COLO668 (cell line): Measurements from ENCODE around the gene PAPSS1.
"Not testable (repeated sequence)": the region's sequence is repeated elsewhere in the genome, so short reads cannot be mapped to it uniquely, and the experiment has no call there.

ENCODE experiments used
- DNase-seq: peaks from one replicate; lab custom pipeline; 2025; ENCODE audit not compliant: unreplicated experiment; lab: John Stamatoyannopoulos, UW

PAPSS1 gene

DNA sequence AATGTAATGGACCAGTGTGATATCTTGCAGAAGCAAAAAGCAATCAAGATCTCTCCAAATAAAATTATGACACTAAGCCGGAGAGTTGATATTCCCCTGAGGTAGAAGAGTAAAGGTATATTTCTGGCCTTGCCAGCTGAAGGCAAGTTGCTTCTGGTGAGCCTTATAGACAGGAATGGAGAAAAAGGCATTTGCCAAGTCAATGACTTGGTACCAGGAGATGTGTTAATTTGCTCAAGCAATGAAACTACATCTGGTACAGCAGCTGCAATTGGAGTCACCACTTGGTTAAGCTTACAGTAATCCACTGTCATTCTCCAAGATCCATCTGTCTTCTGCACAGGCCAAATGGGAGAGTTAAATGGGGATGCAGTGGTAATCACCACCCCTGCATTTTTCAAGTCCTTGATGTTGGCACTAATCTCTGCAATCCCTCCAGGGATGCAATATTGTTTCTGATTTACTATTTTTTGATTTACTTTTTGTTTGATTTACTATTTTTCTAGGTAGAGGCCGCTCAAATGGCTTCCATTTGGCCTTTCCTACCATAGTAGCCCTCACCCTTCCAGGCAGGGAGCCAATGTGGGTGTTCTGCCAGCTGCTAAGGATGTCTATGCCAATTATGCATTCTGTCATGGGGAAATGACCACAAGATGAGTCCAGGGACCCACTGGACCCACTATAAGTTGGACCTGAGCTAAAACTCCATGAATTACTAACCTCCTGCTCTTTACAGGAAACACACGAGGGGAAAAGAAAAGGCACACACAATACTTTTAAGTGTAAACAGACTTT lies 6.3 kb upstream of the PAPSS1 start:
- not testable (repeated sequence) for DNase-seq

DNA sequence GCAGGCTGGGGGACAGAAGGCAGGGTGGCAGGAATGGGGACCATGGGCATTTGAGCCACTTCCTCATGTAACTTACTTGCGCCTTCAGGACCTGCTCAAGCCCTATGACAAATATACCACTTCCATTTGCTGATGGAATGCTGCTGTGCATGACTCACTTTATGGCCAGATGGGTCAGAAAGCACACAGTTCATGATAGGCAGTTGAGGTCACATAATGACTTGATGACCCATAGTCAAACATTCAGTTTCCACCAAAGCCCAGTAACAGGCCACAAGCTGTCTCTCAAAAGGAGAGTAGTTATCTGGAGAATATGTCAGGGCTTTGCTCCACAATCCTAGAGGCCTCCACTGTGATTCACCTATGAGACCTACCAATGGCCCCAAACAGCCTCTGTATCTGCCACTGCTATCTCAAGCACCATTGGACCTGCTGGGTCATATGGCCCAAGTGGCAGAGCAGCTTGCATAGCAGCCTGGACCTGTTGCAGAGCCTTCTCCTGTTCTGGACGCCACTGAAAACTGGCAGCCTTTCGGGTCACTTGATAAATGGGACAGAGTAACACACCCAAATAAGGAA lies 5.3 kb upstream of the PAPSS1 start:
- DNase-seq = no peak

DNA sequence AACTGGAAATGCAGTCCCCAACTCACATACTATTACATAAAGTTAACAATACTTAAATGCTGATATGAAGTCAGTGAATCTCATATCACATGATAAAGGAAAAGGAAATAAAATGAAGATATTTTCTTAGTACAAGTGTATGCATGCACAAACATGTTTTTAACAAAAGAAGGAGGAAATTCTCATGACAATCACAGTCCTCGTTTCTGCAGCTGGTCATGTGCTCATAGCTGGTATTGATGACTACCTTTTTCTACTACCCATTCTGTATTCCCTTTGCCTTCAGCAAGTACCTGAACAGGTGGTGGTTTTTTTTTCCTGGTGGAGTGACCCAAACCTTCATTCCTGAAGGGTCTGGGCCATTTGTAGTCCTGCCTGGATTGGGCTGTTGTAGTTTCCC lies 3.3 kb upstream of the PAPSS1 start:
- not testable (repeated sequence) for DNase-seq

DNA sequence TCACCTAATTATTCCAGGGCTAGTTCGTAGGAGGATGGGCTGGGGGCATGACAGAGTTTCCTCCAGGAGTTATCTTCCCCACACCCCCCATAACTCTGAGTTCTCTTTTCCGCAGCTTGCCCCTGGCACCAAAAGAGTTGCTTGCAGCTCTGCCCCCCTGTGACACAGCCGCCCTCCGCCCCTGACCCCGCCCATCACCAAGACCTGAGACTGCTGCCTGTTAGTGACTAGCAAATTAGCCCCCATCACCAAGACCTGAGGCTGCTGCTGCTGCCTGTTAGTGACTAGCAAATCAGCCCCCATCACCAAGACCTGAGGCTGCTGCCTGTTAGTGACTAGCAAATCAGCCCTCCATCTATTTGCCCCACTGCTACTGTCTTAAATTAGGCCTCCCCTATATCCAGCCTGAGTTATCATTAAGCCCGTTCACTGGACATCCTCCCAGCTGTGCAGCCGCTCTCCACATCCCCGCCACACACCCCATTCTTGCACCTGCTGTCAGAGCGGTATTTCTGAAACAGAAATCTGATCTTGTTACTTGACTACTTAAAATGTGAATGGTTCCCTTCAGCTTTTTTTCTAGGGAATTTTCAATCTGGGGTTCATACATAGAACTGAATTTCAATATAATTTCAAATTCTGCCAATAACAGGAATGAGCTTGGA lies 1.5 kb upstream of the PAPSS1 start:
- peak; percentile 26 for DNase-seq

DNA sequence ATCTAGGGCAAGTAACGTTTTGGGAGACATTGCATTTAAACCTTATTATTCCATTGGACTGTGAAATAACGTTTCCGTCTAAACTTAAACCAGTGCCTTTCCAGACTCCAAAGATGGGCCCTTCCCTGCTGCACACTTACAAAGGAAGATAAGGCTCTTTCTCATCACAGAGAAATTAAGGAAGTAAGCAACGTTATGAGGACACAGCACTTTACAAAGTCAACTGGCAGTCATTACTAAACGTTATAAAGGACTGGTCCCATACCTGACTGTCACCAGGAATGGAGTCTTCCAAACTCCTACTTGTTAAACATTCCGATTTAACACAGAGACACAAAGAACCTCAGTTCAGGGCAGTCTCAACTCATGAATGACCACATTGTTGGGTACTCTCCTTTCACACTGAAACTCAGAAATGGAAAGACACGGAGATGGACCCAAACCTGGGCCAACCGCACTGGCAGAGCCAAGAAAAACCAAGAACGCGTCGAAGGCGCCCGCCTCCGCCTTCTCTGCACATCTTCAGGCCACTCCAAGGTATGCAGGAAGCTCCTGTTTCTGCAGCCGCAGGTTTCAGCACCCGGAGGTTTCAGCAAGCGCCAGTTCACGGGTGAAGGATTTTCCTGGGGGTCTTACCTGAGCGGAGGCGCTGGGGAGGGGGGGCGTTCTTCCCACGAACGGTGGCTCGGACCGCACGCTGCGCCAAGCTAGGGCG lies 670 bp downstream of the PAPSS1 start:
- DNase-seq = no peak

DNA sequence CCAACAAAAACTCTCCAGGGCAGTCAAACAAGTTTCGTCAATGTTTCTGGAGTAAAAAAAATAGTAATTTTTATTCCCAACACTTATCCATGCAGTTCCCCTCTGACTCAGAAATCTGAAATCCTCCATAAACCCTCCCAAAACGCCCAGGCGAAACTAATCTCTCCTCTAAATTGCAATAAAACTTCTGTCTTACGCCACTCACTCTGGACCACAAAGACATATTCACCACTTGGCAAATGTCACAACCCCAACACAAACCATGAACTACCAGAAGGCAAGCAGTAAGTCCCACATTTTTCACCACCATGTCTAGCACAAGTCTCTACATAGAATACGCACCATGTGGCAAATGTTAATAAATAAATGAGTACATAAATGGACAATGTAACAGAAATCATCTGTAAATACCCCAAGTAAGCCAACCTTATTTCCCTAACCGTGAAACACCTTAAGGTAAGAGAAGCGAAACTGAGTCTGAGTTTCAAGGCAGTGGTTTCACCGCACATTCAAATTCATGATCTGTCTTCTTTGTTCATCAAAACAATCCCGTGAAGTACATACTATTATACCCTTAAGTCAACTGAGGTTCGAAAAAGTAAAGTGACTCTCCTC lies 1.6 kb downstream of the PAPSS1 start:
- DNase-seq = no peak

DNA sequence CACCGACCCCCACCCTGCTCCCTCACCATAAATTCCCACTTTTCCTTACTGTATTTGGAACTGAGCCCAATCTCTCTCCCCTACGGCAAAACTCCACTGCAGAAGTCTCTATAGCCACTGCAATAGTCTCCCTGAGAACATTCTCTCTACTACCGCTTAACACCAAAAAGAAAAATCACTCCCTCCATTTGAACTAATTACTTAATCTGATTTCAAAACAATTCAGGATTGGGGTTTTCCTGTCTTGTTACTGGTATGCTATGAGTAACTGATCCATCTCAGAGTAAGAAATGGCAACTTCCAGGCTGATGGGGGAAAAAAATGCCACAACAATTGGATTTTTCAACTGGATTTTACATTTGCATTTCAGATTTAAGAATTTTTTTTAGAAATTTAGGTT lies 5.8 kb downstream of the PAPSS1 start:
- DNase-seq = no peak

DNA sequence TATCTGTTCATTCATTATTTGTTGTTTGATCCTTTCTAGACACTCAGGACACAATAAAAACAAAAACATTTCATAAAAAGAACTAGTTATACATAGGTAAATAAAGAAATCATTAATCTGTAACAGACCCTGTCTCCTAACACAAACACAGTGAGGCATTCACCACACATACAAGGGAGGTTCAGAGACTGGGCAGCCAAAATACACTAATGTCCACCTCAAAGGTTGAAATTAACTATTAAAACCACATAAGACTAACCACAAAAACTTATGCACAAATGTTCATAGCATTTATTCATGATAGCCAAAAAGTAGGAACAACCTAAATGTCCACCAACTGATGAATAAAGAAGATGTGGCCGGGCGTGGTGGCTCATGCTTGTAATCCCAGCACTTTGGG lies 7.8 kb downstream of the PAPSS1 start:
- no peak for DNase-seq

DNA sequence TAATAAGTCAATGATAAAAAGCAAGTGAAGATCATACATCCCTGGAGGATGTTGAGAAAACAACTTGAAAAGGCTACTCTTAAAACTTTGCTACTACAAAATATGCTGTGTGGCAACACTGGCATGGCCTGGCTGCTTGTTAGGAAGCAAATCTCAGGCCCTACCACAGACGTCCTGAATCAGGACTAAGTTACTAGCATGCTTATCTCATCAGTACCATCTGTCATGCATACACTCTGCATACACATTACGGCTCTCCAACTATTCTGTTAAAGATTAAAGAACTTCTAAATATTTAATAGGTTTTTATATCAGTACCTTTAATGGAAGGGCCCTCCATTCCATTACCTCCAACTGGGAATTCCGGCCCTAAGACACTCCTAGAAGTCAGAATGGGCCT lies 8.2 kb downstream of the PAPSS1 start:
- no peak for DNase-seq

DNA sequence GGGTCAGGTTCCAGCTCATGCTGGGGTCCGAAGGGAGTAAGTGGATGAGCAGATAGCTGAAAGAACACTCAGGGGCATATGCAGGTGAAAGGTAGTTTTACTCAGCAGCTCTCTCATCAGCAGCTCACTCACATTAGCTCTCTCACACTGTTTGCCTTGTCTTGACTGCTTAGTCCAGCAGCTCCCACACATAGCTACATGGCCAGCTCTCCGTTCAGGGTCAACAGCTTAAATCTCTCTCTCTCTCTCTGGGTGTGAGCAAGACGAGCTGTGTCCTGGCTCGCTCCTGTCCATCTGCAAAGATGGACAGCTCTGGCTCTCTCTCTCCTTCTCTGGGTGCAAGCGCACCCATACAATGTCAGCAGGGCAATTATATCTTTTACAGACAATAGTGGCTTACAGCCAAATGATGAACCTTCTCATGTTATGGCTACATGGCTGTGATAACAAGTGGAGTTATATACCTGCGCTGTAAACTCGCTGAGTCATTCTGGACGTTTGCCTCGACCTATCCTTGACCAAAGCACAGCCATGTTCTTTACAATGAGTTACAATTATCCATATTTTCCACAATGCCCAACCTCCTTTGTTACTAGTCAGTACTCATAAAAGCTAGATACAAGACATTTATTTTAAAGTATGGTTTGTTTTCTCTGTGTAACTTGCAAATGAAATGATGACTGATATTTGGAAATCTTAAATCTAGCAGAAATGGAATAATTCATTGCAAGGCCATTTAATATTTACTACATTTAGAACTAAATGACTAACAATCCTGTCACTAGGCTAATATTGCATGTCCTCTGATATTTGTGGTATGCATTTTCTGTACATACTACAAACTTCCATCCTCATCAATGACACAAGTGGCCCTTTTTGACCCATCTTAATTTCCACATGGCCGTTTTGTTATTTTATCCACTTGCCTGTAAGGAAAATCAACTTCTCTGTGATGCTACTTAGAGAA lies 9.3 kb downstream of the PAPSS1 start:
- DNase-seq = no peak

DNA sequence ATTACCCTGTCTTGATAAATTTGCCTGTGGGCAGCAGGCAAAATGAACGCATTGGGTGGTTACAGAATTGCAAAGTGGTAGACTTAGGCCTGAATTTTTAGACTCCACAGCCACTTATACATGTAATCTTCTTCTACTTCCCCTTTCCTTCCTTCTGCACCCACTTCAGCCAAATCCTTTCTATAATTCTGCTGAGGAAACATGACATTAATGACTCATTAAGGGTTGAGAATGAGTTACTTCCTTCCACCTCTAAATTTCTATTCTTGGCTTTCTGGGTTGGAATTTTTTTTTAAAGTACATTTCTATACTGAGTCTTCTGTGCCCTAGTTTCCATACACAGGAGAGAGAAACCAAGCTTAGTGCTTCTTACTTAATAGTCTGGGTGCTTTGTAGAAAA lies 10.1 kb downstream of the PAPSS1 start:
- DNase-seq = no peak

DNA sequence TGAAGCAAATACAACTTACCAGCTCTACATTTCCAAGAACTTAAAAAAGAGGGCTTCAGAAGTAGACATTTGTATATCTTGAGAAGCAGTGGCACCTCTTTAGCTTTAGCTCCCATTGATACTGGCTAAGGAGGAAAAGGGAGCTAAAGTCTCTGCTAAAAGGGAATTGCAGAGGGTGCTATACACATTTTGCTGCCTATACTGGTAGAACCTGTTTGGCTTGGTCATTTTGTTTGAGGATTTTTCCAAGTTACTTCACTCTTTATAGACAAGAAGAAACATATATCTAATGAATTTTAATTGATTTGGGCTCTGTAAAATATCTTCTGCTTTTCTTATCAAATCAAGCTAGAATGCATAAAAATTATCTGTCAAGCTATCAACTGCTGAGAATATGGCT lies 11.8 kb downstream of the PAPSS1 start:
- no peak for DNase-seq

DNA sequence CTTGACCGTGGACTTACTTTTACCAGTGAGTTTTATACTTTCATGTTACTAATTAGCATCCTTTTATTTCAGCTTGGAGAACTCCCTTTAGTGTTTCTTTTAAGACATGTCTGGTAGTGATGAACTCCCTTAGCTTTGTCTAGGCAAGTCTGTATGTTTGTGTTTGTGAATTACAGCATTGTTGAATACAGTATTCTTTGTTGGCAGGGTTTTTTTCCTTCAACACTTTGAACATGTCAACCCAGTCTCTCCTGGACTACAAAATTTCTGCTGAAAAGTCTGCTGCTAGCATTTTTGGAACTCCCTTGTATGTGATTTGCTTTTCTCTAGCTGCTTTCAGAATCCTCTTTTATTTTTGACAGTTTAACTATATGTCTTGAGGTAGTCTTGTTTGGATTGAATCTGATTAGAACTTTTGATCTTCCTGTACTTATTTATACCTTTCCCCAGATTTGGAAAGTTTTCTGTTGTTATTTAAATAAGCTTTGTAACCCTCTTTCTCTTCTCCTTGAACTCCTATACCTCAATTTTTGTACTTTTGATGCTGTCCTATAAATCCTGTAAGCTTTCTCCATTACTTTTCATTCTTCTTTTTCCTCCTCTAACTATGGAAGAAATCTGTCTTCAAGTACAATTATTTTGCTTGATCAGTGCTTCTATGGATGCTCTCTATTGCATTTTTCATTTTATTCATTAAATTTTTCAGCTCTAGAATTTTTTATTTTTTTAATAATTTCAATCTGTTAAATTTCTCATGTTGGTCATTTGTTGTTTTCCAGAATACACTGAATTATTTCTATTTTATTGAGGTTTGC lies 14.1 kb downstream of the PAPSS1 start:
- no peak for DNase-seq

DNA sequence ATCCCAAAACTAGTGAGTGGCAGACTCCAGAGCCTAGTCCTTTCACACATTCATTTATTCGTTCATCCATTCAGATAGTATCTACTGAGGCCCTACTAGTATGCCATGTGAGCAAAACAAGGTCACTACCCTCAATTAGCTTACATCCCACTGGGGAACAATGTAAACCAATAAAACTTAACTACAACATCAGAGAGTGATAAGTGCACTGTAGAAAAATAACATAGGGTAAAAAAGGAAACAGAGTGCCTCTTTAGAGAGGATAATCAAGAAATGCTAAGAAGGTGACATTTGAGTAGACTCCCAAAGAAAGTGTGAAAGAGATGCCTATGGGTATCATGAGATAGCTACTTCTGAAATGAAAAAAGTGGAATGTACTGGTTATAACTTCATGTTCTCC lies 18.5 kb downstream of the PAPSS1 start:
- DNase-seq = no peak

DNA sequence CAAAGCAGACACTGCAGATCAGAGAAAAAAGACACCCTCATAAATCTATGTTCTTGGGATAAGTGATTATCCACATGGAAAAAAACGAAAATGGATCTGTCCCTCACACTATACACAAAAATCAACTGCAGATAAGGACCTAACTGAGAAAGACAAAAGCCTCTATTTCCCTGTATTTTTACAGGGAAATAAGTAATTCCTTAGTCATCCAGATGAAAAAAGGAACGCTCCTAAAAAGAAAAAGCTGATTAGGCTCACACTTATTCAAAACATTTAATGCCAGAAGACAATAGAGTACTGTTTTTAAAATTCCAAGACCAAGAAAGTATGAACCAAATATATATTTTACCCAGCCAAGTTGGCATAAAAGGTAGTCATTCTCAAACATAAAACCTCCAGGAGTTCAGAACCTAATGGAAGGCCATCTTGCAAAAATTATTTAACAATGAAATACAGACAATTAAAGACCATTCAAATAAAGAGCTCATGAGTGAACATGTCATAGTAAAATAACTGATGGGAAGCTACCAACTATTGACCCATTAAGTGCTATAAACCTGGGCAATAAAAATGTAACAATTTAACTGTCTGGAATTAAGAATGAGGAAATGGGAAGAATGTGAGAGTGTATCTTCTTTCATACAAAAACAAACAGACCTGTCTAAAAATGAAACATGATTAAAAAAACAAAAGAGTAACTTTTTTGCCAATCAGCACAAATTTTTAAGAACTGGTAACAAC lies 20.4 kb downstream of the PAPSS1 start:
- no peak for DNase-seq

DNA sequence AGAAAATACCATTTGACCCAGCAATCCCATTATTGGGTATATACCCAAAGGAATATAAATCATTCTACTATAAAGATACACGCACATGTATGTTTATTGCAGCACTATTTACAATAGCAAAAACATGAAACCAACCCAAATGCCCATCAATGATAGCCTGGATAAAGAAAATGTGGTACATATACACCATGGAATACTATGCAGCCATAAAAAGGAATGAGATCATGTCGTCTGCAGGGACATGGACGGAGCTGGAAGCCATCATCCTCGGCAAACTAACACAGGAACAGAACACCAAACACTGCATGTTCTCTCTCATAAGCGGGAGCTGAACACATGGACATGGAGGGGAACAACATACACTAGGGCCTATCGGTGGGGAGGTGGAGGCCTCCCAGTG lies 23.8 kb downstream of the PAPSS1 start:
- not testable (repeated sequence) for DNase-seq

DNA sequence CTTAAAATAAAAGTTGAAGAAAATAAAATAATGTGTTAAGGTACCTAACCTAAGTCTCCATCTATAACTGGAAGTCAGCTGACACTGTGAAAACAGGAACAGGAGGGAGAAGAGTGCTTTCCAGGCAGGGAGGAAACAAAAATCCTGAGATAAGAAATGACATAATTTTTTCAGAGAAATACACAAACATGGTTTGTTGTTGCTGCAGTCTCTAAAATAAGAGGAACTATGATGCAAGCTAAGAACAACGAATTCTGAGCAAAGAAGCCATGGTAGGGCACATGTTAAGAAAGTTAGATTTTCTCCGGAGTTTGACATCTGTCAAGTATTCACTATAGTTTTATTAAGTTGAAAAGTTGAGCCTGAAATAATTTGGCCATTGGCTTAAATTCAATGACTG lies 26.9 kb downstream of the PAPSS1 start:
- DNase-seq = no peak

DNA sequence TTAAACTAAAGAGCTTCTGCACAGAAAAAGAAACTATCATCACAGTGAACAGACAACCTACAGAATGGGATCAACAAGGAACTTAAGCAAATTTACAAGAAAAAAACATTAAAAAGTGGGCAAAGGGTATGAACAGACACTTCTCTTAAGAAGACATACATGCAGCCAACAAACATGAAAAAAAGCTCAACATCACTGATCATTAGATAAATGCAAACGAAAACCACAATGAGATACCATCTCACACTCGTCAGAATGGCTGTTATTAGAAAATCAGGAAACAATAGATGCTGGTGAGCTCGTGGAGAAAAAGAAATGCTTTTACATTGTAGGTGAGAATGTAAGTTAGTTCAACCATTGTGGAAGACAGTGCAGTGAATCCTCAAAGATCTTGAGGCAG lies 27.8 kb downstream of the PAPSS1 start:
- DNase-seq = no peak

DNA sequence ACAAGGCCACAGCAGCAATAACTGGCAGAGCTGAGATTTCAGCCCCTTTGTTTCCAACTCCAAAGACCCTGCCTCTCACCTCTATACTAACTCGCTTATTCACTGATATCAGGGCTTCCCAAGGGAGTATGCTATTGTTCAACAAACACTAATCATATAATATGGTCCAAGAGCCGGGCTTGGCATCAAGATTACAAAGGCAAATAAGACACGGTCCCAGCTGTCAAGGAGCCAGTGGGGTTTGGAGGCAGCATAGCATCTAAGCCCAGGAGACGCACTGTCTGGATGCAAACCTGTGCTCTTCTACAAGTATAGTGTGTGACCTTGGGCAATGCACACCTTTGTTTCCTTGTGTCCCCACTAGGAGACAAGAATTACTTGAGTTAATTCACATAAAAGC lies 28.7 kb downstream of the PAPSS1 start:
- no peak for DNase-seq
